DND-41 (cell line): ENCODE measurements around the gene PIGQ.
A peak's percentile ranks its signal among the peaks of the same experiment; 100 is the strongest.

Experiments used
- ATAC-seq: fragments of 200-7000 bp; cut with Tn5 transposase; 3 replicates; pipeline ENCODE4 v1.9.1; 2021; ENCODE audit warnings: low read depth; ENCODE audit not compliant: insufficient read depth
- DNase-seq: peaks from one replicate; pipeline ENCODE4 v3.0.0-alpha.2; 2020
- H2AFZ ChIP-seq: 2 replicates; pipeline ENCODE4 v1.6.0; 2012; ENCODE audit warnings: low read depth, low read length
- H3K27ac ChIP-seq: 2 replicates; pipeline ENCODE4 v1.5.1; 2012; ENCODE audit warnings: low read length, inconsistent platforms
- H3K27me3 ChIP-seq: fragments of 200-600 bp; sonication (generic); 2 replicates; pipeline ENCODE4 v1.6.0; 2012; ENCODE audit warnings: low read length, mild to moderate bottlenecking, inconsistent platforms; ENCODE audit not compliant: insufficient read depth, poor library complexity
- H3K36me3 ChIP-seq: 2 replicates; pipeline ENCODE4 v1.5.1; 2012; ENCODE audit warnings: low read length, inconsistent platforms; ENCODE audit not compliant: insufficient read depth
- H3K4me1 ChIP-seq: 2 replicates; pipeline ENCODE4 v1.5.1; 2012; ENCODE audit warnings: mild to moderate bottlenecking, low read length; ENCODE audit not compliant: insufficient read depth
- H3K4me2 ChIP-seq: 2 replicates; pipeline ENCODE4 v1.6.0; 2012; ENCODE audit warnings: mild to moderate bottlenecking, moderate library complexity, low read length, inconsistent platforms; ENCODE audit not compliant: insufficient read depth
- H3K4me3 ChIP-seq, 2 experiments: fragments of 200-600 bp in 1 of 2; shearing (Covaris generic) in 1 of 2; 2 replicates each; pipeline ENCODE4 v1.5.1; 2012 to 2016; ENCODE audit warnings: inconsistent platforms in 2 of 2, low read length in 2 of 2, mild to moderate bottlenecking in 2 of 2, low read depth in 1 of 2, moderate library complexity in 1 of 2
- H3K79me2 ChIP-seq: 2 replicates; pipeline ENCODE4 v1.6.0; 2012; ENCODE audit warnings: low read length, inconsistent platforms; ENCODE audit not compliant: insufficient read depth
- H3K9ac ChIP-seq: 2 replicates; pipeline ENCODE4 v1.6.0; 2012; ENCODE audit warnings: low read depth, mild to moderate bottlenecking, inconsistent platforms, low read length, moderate library complexity
- H3K9me3 ChIP-seq: 2 replicates; pipeline ENCODE4 v1.5.1; 2012; ENCODE audit warnings: low read length, moderate library complexity, mild to moderate bottlenecking, inconsistent platforms; ENCODE audit not compliant: insufficient read depth, severe bottlenecking
- H4K20me1 ChIP-seq: 2 replicates; pipeline ENCODE4 v1.6.0; 2012; ENCODE audit warnings: low read length; ENCODE audit not compliant: insufficient read depth
- CTCF ChIP-seq: IDR thresholded peaks from 2 replicates; pipeline ENCODE4 v1.5.1; 2012; ENCODE audit warnings: borderline replicate concordance, low read length, moderate library complexity, mild to moderate bottlenecking; ENCODE audit not compliant: poor library complexity, severe bottlenecking; ENCODE audit errors: extremely low read depth
- EZH2 ChIP-seq: IDR thresholded peaks from 3 replicates; pipeline ENCODE4 v1.6.1; 2012; ENCODE audit warnings: borderline replicate concordance, low read depth, mild to moderate bottlenecking, moderate library complexity, low read length, inconsistent platforms; ENCODE audit not compliant: severe bottlenecking

The PIGQ gene

GRCh38 chr16:610513-611381 lies 41.0 kb downstream of the PIGQ start:
- H3K4me2 ChIP-seq, result no peak overlapping the region
- ATAC-seq, result peak; percentile 72
- TF ChIP-seq EZH2, result no peak
- TF ChIP-seq CTCF, result peak; percentile 71

GRCh38 chr16:615122-615521 lies 45.4 kb downstream of the PIGQ start:
- Histone ChIP-seq H3K9me3 (no peaks in the 10 kb centered on the region), H4K20me1 (peaks cover 30% of the 10 kb centered on the region), H3K36me3 (no peaks in the 10 kb centered on the region; the same call in 1 of the 2 replicates), H3K4me3 (no peak overlapping the region), H3K4me2 (no peak overlapping the region), H3K79me2 (peaks cover 23% of the 10 kb centered on the region), H3K27ac (no peak overlapping the region), H3K27me3 (no peaks in the 10 kb centered on the region), H3K4me1 (no peaks in the 10 kb centered on the region), H3K9ac (no peak overlapping the region), H2AFZ (no peak overlapping the region)
- ATAC-seq (no peak), DNase-seq (no peak)
- no peak for TF ChIP-seq CTCF
- TF ChIP-seq EZH2, result no peak

More at GRCh38 chr16:610513-611381, 41.0 kb downstream of the PIGQ start:
- Histone ChIP-seq H3K4me1 (no peaks in the 10 kb centered on the region), H3K79me2 (peaks cover 27% of the 10 kb centered on the region), H4K20me1 (peaks cover 15% of the 10 kb centered on the region; the same call in 1 of the 2 replicates), H3K4me3 (no peak overlapping the region), H3K36me3 (no peaks in the 10 kb centered on the region; the same call in 1 of the 2 replicates), H3K9ac (no peak overlapping the region), H3K27me3 (no peaks in the 10 kb centered on the region), H3K9me3 (no peaks in the 10 kb centered on the region), H2AFZ (no peak overlapping the region), H3K27ac (no peak overlapping the region)
- DNase-seq, result peak; percentile 40

- no peak overlapping the region for H3K4me2 ChIP-seq
- H3K36me3 ChIP-seq, result no peaks in the 10 kb centered on the region
- no peak for DNase-seq
- ATAC-seq, result no peak
- H3K4me1 ChIP-seq, result no peaks in the 10 kb centered on the region
- no peaks in the 10 kb centered on the region for H3K9me3 ChIP-seq
- no peak overlapping the region for H3K4me3 ChIP-seq
- TF ChIP-seq EZH2 (no peak), CTCF (no peak)
- peaks cover 27% of the 10 kb centered on the region for H4K20me1 ChIP-seq
- peaks cover 20% of the 10 kb centered on the region for H3K79me2 ChIP-seq
- H2AFZ ChIP-seq, result no peak overlapping the region
- H3K27me3 ChIP-seq, result no peaks in the 10 kb centered on the region
- H3K9ac ChIP-seq, result no peak overlapping the region
- H3K27ac ChIP-seq, result no peak overlapping the region
Measured at GRCh38 chr16:616733-617586, 47.2 kb downstream of the PIGQ start.
